Measurements from ENCODE around the gene MYT1. TPM values are rescaled to one million over a fixed set of nuclear protein-coding genes. Genes with fewer than 3 reads are reported as not detected.

MYT1 gene
- total and polyA plus RNA-seq, 3 donors from 2014 or later = 1.7 to 22.2 (median 2.9) TPM

GRCh38 chr20:64207641-64208590, 43.7 kb downstream of the MYT1 start:
- Histone ChIP-seq H3K27me3 (no peaks in the 10 kb centered on the region), H3K9me3 (no peaks in the 10 kb centered on the region), H3K36me3 (ENCODE audit: low read depth, missing control alignments) (no peaks in the 10 kb centered on the region), H3K4me3 (no peak overlapping the region), H3K27ac (no peak overlapping the region), H3K4me1 (peaks cover 9% of the 10 kb centered on the region)
- no peak for DNase-seq
- no peak for TF ChIP-seq POLR2A (IDR thresholded peaks at IDR 0.05)
- no peak for TF ChIP-seq CTCF (IDR thresholded peaks at IDR 0.05)
- 90 to 92% methylated on average over 14 to 25 of the region's 25 CpGs for WGBS, 2 donors
- intact Hi-C loops (cut with DNase I; ENCODE audit: low total_unique reads) = no loop called here

- 93 to 98% methylated on average over 7 of the region's 7 CpGs for WGBS, 2 donors
These were observed 44.9 kb downstream of the MYT1 start for GRCh38 chr20:64209148-64209547.

GRCh38 chr20:64210656-64211369, 46.6 kb downstream of the MYT1 start:
- no peak overlapping the region for H3K4me3 ChIP-seq
- no peak for TF ChIP-seq CTCF (IDR thresholded peaks at IDR 0.05)
- no peak for TF ChIP-seq POLR2A (IDR thresholded peaks at IDR 0.05)
- H3K4me1 ChIP-seq = peaks cover 19% of the 10 kb centered on the region
- no peaks in the 10 kb centered on the region for H3K36me3 ChIP-seq (ENCODE audit: low read depth, missing control alignments)
- no peaks in the 10 kb centered on the region for H3K27me3 ChIP-seq
- no peak overlapping the region for H3K27ac ChIP-seq
- WGBS, 2 donors = 70 to 82% methylated on average over 15 of the region's 15 CpGs
- DNase-seq = no peak
- intact Hi-C loops (cut with DNase I; ENCODE audit: low total_unique reads) = no loop called here
- no peaks in the 10 kb centered on the region for H3K9me3 ChIP-seq

More at GRCh38 chr20:64209148-64209547, 44.9 kb downstream of the MYT1 start:
- intact Hi-C loops (cut with DNase I; ENCODE audit: low total_unique reads) = no loop called here
- Histone ChIP-seq H3K4me1 (peaks cover 19% of the 10 kb centered on the region), H3K4me3 (no peak overlapping the region), H3K36me3 (ENCODE audit: low read depth, missing control alignments) (no peaks in the 10 kb centered on the region), H3K27ac (no peak overlapping the region), H3K9me3 (no peaks in the 10 kb centered on the region), H3K27me3 (no peaks in the 10 kb centered on the region)
- TF ChIP-seq POLR2A (IDR thresholded peaks at IDR 0.05) (no peak), CTCF (IDR thresholded peaks at IDR 0.05) (no peak)
- DNase-seq = no peak

GRCh38 chr20:64211874-64212658, 47.8 kb downstream of the MYT1 start:
- Histone ChIP-seq H3K9me3 (no peaks in the 10 kb centered on the region), H3K4me1 (peaks cover 24% of the 10 kb centered on the region)
- 71 to 90% methylated on average over 12 to 13 of the region's 21 CpGs for WGBS, 2 donors

More at GRCh38 chr20:64211874-64212658, 47.8 kb downstream of the MYT1 start:
- TF ChIP-seq POLR2A (IDR thresholded peaks at IDR 0.05) (no peak), CTCF (IDR thresholded peaks at IDR 0.05) (no peak)
- DNase-seq = no peak
- H3K27me3 ChIP-seq = no peaks in the 10 kb centered on the region
- peak overlapping the region; percentile 65 to 69 for H3K27ac ChIP-seq
- intact Hi-C loops (cut with DNase I; ENCODE audit: low total_unique reads) = no loop called here
- H3K4me3 ChIP-seq = no peak overlapping the region
- no peaks in the 10 kb centered on the region for H3K36me3 ChIP-seq (ENCODE audit: low read depth, missing control alignments)
